HG03175 (cell line): ENCODE data around the gene ENPP1.
"Not testable (repeated sequence)": the region's sequence is repeated elsewhere in the genome, so short reads cannot be mapped to it uniquely, and the experiment has no call there.

Experiments
- ATAC-seq: cut with Tn5 transposase; IDR thresholded peaks from one replicate; pipeline ENCODE4 v1.9.1; 2021; ENCODE audit warnings: mild to moderate bottlenecking, moderate library complexity; ENCODE audit not compliant: unreplicated experiment

Gene ENPP1

DNA sequence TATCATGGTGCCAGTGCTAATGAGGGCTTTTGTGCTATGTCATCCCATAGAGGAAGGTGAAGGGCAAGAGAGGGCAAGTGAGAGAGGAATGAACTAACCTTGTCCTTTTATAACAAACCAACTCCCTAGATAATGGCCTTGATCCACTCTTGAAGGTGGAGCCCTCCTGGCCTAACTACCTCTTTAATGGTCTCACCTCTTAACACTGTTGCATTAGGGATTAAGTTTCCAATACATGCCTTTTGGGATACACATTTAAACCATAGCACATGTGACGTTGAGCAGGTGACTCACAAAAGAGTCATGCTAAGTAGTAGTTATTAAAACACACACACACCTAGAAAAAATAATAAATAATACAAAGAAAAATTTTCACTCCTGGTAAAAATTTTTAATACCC is 106.4 kb downstream of the ENPP1 start:
- ATAC-seq, result no peak

DNA sequence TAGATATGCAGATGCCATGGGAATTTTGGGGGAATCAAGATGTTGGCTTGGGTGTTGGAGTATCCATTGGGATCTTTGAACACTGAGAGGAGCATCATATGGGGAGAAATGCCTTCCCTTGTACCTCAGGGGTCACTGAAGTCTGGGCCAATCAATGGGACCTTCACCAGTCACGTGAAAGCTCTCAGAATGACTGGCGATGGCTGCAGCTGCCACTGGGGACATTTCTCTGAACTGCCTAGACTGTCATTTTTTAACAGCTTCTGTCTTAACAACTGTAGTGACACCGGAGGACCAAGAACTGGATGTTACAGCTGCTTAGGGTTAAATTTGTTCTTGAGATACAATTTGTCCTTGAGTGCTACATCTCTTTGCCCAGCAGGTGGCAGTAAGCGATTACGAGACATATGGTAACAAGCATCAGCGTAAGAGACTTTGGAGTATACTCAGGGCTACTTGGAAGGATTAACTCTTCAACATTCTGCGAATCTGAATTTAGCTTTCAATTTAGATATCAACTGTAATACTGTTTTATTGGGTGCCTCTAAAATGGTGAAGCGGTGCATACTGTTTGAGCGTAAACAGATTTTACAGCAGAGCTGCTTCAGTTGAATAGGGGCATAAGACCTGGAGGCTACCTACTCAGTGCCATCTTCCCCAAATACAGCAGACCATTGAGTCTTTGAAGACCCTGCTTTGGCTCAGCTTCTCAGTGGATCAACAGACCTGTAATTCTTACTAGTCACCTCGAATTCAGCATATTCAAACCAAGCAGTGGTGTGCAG is 107.3 kb downstream of the ENPP1 start:
- ATAC-seq, result peak; percentile 77

DNA sequence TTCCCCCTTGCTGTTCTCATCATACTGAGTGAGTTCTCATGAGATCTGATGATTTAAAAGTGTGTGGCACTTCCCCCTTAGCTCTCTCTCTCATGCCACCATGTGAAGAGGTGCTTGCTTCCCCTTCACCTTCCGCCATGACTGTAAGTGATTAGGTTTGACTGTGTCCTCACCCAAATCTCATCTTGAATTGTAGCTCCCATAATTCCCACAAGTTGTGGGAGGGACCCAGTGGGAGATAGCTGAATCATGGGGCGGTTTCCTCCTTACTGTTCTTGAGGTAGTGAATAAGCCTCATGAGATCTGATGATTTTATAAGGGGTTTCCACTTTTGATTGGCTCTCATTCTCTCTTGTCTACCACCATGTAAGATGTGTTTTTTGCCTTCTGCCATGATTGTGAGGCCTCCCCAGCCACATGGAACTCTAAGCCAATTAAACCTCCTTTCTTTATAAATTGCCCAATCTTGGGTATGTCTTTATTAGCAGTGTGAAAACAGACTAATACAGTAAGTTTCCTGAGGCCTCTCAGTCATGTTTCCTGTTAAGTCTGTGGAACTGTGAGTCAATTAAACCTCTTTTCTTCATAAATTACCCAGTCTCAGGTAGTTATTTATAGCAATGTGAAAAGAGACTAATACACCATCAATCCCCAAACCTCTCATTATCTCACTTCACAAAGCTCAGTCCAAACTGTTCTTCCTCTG is 108.4 kb downstream of the ENPP1 start:
- not testable (repeated sequence) for ATAC-seq

- no peak for ATAC-seq
Measured at GRCh38 chr6:131916847-131917246, 109.0 kb downstream of the ENPP1 start.

GRCh38 chr6:131917318-131917717 is 109.5 kb downstream of the ENPP1 start:
- no peak for ATAC-seq

GRCh38 chr6:131917763-131918649 is 110.2 kb downstream of the ENPP1 start:
- no peak for ATAC-seq

DNA sequence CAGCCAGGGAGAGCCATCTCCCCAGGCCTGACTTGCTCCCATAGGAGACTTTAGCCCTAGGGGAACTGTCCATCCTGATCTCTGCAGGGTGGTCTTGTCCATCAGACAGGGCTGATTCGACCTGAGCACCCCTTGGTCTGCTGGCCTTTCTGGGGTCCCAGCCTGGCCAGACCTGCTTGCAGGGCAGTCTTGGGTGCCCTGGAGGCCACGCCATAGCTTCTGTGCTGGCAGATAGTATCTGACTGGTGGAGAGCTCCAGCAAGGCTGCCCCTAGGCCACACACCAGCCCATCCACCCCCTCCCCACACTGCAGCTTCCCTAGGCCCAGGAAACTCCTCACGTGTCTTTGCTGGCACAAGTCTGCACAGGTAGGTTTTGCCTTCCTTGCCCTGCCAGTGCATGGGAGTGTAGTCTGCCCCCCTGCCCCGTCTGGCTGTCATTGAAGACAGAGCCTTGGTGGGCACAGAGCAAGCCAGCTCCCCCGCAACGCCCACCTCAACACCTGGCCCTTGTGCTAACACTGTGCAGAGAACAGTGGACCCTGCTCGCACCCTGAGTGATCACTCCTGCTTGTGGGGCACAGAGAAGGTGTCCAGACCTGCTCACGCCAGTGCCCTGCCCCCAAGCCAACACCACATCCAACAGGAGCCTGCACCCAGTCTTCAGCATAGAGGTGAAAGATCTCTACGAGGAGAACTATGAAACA is 111.0 kb downstream of the ENPP1 start:
- ATAC-seq, result no peak

GRCh38 chr6:131920656-131921055 is 112.8 kb downstream of the ENPP1 start:
- ATAC-seq, result no peak

GRCh38 chr6:131923356-131923755 is 115.5 kb downstream of the ENPP1 start:
- ATAC-seq, result peak; percentile 46

- ATAC-seq, result no peak
Measured at GRCh38 chr6:131924881-131925474, 117.2 kb downstream of the ENPP1 start.

DNA sequence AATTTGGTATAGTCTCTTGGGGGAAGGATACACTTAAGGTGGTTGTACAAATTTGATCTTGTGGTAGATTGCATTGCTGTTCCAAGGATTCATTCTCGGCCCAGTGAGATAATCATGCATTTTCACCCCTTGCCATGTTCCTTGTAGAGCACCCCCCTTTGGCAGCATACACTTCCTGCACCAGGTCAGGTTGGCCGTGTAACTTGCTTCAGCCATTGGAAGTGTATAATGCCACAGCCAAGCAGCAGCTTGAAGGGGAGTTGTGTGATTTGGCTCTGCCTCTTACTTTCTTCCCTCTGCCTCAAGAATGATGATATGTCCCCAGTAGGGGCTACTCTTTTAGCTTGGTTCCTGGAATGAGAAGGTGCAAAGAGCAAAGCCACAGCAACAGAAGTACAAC is 121.4 kb downstream of the ENPP1 start:
- ATAC-seq, result no peak

DNA sequence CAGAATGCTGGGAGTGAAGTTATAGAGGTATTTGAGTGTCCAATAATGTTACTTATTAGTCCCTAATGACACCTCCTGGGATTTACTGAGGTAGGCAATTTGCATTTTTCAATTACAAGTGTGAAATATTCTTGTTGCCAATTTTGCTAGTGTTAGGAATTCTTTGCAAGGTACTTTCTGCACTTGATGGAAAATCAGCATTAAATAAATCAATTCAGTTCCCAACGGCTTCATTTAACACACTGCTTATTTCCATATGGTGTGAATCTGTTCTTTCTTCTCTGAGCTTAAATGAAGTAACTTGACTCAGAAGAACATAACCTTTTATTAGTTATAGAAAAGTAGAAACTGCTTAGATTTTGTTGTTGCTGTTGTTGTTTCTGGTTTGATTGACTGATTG is 122.2 kb downstream of the ENPP1 start:
- no peak for ATAC-seq

- ATAC-seq, result no peak
Measured at GRCh38 chr6:131931063-131931750, 123.4 kb downstream of the ENPP1 start.

DNA sequence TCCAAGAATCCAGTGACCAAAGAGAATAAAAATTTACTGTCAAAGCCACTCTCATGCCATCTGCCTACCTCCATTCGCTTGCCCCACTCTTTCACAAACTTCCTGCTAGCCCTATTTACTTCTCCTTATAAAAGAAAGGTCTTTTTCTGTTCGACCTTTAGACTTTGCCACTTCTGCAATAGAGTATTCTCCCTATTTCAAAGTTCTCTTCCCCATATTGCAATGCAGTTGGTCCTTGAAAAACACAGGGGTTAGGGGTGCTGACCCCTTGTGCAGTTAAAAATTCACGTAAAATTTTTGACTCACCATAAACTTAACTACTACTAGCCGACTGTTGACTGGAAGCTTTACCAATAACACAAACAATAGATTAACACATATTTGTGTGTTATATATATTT is 128.3 kb downstream of the ENPP1 start:
- no peak for ATAC-seq

DNA sequence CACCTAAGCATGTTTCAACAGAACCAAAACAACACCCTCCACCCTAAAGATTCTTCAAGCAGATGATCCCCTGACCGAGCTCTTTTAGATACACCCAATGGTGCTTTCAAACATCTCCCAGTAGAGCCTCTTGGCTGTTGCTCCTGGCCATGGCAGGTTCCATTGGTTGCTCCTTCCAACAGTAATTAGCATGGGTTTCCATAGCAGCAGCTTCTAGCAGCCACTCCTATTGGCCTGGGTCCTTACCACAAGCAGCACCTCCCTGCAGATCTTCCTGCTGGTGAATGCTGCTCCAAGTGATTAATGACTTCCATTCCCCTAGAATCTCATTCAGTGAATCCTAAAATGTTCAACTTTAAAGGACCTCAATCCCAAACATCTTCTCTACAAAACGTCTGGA is 129.4 kb downstream of the ENPP1 start:
- ATAC-seq, result no peak

DNA sequence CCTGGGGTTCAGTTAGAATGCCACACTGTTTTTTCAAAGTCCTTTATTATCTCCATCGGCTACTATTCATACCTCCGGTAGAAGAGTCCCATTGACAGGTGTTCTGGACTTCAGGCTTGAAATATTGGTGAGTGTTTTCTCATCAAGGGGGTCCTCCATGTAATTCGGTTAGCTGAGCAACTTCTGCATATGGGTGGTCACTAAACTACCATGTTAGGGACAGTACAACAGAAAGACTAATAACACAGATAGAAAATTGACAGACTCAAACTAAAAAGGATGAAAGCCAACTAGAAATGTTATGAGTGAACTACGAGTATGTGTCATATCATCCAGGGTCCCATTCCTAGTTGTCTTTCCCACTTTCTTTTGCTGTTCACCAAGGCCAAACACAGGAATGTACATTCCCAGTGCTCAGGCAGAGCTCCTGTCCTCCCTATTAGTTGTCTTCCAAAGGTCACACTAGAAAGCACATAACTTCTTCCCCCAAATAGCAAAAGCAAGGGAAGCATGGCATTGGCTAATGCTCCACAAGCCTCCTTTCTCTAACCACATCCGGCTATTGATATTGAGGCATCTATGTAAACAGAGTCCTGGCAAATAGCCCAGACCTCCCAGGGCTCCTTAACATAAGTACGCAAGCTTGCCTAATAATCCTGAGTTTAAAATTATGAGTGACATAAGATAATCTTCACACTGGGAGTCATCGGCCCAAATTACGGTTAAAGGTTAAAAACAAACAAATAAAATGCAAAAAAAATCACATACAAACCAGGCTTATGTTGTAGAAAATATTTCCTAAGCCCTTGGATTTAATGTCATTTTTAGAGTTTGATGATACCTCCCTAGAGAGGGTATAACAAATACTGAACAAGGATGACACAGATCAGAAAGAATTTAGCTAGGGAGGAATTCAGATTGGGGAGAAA is 130.1 kb downstream of the ENPP1 start:
- no peak for ATAC-seq
